Inferior parietal cortex (tissue), 1 donor: Measurements from ENCODE around the gene EIF4A3.

ENCODE experiments used
- DNase-seq: peaks from one replicate; pipeline ENCODE4 v3.0.0-alpha.2; 2016; ENCODE audit errors: extremely low spot score

Gene EIF4A3

GRCh38 chr17:80147035-80147822, at the start of gene EIF4A3:
Gene EIF4A3, minus strand, starts transcription at chr17:80147128. Its CDS starts 167 bp downstream, at chr17:80146961.
- peak; percentile 98 for DNase-seq

- DNase-seq, result no peak
Observed at GRCh38 chr17:80196652-80197051, 49.7 kb upstream of the EIF4A3 start.

- no peak for DNase-seq
Observed at GRCh38 chr17:80195671-80196529, 49.0 kb upstream of the EIF4A3 start.

- DNase-seq, result no peak
Observed at GRCh38 chr17:80195141-80195540, 48.2 kb upstream of the EIF4A3 start.

GRCh38 chr17:80191865-80192661, 45.1 kb upstream of the EIF4A3 start:
- DNase-seq, result peak; percentile 43

GRCh38 chr17:80191192-80191591, 44.3 kb upstream of the EIF4A3 start:
- DNase-seq, result no peak

- no peak for DNase-seq
Observed at GRCh38 chr17:80190716-80191115, 43.8 kb upstream of the EIF4A3 start.

GRCh38 chr17:80189611-80190010, 42.7 kb upstream of the EIF4A3 start:
- no peak for DNase-seq

- DNase-seq, result no peak
Observed at GRCh38 chr17:80187515-80187941, 40.6 kb upstream of the EIF4A3 start.

- no peak for DNase-seq
Observed at GRCh38 chr17:80187090-80187489, 40.2 kb upstream of the EIF4A3 start.

- DNase-seq, result no peak
Observed at GRCh38 chr17:80185968-80186367, 39.0 kb upstream of the EIF4A3 start.

- no peak for DNase-seq
Observed at GRCh38 chr17:80184423-80184714, 37.4 kb upstream of the EIF4A3 start.

- no peak for DNase-seq
Observed at GRCh38 chr17:80183581-80184422, 36.9 kb upstream of the EIF4A3 start.

- DNase-seq, result no peak
Observed at GRCh38 chr17:80182845-80183223, 35.9 kb upstream of the EIF4A3 start.

GRCh38 chr17:80182118-80182844, 35.4 kb upstream of the EIF4A3 start:
- no peak for DNase-seq

- DNase-seq, result no peak
Observed at GRCh38 chr17:80181431-80181830, 34.5 kb upstream of the EIF4A3 start.

- no peak for DNase-seq
Observed at GRCh38 chr17:80180192-80180591, 33.3 kb upstream of the EIF4A3 start.

- DNase-seq, result no peak
Observed at GRCh38 chr17:80177986-80178595, 31.2 kb upstream of the EIF4A3 start.

- DNase-seq, result no peak
Observed at GRCh38 chr17:80176757-80177156, 29.8 kb upstream of the EIF4A3 start.

- DNase-seq, result no peak
Observed at GRCh38 chr17:80173916-80174315, 27.0 kb upstream of the EIF4A3 start.
